Stimulated activated naive CD4-positive, alpha-beta T cell treated with Interleukin-2 at 50 U/mL for 16 hours (primary cell): Measurements from ENCODE around the gene TMEM225B.
"Not testable (repeated sequence)": the region's sequence is repeated elsewhere in the genome, so short reads cannot be mapped to it uniquely, and the experiment has no call there.

Experiments
- DNase-seq: peaks from one replicate; lab custom pipeline; 2025; lab: John Stamatoyannopoulos, UW

The TMEM225B gene

GRCh38 chr7:99579281-99579955 lies 18.6 kb upstream of the TMEM225B start:
- no peak for DNase-seq

DNA sequence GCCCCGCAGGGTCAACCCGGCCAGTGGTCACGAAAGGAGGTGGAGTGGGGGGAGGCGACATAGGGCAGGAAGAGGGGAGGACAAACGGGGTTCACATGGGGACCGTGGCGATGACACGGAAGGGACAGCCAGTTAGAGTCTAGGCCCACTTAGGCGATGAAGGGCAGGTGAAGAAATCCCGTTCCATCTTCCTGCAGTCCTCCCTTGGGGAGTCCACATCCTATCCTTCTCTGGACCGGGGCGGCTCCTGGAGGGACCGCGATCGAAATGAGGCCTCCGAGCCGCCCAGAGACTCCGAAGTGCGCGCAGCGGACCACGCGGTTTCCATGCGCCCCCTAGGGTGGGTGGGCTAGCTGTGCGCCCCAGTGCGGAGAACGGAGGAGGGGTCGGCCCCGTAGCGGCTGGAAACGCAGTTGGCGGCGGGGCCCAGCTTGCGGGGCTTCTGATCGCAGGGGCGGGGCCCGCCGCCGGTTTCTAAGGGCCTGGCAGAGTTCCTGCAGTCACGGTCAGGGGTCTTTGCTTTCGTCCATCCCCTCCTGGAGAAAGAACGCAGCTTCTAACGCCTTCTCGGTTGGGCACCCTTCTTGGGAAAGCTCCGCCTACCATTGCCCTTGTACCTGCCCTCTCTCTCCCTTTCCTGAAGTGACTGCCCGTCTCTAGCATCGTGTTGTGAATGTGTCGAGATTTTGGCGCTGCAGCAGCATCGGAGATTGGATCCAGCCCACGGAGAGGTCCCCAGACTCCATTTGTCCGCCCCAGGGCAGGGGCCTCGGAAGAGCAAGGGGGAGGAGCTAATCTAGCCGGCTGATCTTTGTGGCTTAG lies 17.9 kb upstream of the TMEM225B start:
- peak; percentile 47 for DNase-seq

DNA sequence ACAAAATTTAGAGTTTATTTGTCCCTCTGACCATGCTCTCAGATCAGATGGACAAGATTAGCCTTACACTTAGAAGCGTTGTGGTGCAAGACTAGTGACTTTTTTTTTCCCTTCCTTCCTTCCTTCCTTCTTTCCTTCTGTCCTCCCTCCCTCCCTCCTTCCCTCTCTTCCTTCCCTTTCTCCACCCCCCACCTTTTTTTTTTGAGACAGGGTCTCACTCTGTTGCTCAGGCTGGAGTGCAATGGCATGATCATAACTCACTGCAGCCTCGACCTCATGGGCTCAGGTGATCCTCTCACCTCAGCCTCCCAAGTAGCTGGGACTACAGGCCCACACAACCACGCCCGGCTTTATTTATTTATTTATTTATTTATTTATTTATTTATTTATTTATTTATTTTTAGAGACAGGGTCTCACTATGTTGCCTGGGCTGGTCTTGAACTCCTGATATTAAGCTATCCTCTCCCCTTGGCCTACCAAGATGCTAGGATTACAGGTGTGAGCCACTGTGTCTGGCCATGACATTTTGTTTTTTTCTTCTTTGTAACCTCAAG lies 17.2 kb upstream of the TMEM225B start:
- DNase-seq, result not testable (repeated sequence)

- no peak for DNase-seq
These were observed 9.2 kb upstream of the TMEM225B start for GRCh38 chr7:99588868-99589267.

GRCh38 chr7:99594948-99595745 lies 2.9 kb upstream of the TMEM225B start:
- no peak for DNase-seq

DNA sequence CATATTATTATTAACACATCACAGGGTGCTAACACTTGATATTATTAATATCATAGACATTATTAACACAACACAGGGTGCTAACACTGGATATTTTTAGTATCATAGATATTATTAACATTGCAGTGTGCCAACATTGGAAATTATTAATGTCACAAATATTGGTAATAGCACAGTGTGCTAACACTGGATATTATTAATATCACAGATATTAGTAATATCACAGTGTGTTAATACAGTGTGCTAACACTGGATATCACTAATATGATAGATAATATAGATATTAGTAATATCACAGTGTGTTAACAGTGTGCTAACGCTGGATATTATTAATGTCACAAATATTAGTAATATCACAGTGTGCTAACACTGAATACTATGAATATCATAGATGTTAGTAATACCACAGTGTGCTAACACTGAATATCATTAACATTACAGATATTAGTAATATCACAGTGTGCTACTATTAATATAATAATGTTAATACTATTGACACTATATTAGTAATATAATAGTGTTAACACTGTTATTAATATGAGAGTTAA lies 1.6 kb upstream of the TMEM225B start:
- no peak for DNase-seq

- no peak for DNase-seq
These were observed 1.8 kb downstream of the TMEM225B start for GRCh38 chr7:99599836-99600235.

DNA sequence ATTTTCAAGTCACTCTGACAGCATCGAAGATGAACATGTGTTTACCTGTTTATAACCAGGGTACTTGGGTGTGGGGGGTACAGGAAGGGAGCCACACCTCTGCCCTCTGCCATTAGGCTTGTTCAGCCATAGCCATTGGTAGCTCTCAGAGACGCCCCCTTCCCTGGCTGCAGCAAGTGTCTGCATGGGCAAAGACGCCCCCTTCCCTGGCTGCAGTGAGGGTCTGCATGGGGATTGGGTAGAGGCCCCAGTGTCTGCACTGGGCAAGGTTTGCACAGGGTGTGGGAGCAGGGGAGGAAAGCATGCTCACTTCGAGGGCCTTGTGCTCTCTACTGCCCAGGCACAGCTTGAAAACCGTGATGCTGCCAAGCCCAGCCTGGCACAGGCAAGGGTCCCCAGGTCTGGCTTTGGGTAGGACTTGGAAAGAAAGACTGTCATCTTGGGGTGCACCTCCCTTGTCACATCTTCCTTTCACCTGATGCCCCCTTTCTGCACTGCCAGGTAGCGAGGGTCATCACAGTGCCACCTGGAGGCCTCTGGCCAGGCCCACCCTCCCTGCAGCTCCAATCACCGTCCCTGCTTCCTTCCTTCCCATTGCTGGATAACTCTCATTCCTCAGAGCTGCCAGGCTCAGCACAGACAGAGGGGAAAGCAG lies 3.7 kb downstream of the TMEM225B start:
- DNase-seq, result no peak

DNA sequence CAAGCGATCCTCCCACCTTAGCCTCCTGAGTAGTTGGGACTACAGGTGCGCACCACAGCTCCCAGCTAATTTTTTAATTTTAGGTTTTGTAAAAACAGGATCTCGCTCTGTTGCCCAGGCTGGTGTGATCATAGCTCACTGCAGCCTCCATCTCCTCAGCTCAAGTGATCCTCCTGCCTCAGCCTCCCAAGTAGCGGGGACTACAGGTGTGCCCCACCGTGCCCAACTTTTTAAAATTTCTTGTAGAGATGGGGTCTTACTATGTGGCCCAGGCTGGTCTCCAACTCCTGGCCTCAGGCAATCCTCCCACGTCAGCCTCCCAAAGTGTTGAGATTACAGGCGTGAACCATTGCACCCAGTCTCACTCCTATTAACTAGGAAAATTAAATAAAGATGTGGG lies 7.5 kb downstream of the TMEM225B start:
- DNase-seq, result no peak

DNA sequence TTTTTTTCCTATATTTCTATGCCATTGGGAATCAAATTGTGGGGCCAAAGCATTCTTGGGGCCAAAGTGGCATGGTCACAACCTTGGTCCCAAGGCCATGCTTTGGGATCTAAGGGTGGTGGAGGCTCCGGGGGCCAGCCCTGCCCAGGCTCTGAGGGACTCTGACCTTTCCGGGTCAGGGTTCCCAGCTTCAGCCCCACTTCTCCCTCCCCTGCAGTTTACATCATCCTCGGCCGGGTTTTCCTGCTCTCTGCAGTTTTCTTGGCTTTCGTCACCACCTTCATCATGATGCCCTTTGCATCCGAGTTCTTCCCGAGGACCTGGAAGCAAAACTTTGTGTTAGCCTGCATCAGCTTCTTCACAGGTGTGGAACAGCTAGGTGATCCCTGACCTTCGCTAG lies 8.5 kb downstream of the TMEM225B start:
- DNase-seq, result no peak

- DNase-seq, result no peak
These were observed 9.5 kb downstream of the TMEM225B start for GRCh38 chr7:99607548-99607947.

DNA sequence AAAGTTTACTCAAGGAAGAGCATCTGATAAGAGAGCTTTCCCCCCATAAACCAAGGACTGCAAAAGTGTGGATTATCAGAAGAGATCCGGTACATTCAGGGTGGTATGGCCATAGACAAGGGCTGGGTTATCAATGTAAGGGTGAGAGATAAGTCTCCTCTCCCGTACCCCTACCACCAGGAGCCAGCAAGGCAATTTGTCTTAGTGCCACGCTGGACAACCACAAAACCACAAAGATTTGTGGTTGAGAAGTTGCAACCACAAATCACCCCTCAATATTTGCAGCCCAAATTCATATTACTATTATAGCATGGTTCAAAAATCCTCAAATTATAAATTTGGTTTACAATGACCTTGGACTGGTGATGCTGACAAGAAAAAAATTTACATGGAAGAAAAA lies 16.4 kb downstream of the TMEM225B start:
- DNase-seq, result no peak

GRCh38 chr7:99615989-99616358 lies 17.9 kb downstream of the TMEM225B start:
- DNase-seq, result no peak

DNA sequence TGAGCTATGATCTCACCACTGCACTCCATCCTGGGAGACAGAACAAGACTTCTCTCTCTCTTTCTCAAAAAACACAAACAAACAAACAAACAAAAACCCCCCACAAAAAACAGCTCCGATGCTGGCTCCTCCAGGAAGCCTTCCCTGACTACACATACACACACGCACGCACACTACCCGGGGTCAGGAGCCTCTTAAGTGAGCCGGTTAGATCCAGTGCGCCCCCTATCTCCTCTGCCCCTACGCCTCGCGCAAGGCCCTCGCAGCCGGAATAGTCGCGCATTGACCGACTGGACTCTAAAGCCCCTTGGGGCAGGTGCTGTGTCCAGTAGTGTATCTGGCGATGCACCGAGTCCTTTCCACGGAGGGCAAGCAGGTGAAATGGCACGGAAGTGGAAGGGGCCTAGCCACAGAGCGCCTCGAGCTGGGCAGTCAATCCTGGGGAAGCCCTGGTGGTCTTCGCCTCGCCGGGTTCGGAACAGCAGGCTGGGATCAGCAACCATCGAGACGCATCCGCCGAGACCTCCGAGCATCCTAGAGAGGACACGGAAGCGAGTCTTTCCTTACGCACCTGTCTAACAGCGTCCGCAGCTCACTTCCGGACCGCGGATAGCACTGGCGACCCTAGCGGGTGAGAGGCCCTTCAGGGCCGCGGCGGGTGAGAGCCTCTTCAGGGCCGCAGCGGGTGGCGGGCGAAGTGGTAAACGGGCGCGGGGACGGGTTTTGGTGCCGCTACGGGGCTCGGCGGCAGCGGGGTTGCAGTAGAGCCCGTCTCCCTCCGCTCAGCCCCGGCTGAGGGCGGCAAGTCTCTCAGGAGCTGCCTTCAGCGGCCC lies 18.5 kb downstream of the TMEM225B start, which contains the start of gene ZSCAN25:
Gene ZSCAN25 (plus strand): TSS at position 588 of the 833 bp plus-strand sequence. CDS start 2,661 bp downstream, outside the sequence.
- peak; percentile 84 for DNase-seq

GRCh38 chr7:99617192-99617781 lies 19.2 kb downstream of the TMEM225B start:
- no peak for DNase-seq

- no peak for DNase-seq
These were observed 20.7 kb downstream of the TMEM225B start for GRCh38 chr7:99618726-99619125.

DNA sequence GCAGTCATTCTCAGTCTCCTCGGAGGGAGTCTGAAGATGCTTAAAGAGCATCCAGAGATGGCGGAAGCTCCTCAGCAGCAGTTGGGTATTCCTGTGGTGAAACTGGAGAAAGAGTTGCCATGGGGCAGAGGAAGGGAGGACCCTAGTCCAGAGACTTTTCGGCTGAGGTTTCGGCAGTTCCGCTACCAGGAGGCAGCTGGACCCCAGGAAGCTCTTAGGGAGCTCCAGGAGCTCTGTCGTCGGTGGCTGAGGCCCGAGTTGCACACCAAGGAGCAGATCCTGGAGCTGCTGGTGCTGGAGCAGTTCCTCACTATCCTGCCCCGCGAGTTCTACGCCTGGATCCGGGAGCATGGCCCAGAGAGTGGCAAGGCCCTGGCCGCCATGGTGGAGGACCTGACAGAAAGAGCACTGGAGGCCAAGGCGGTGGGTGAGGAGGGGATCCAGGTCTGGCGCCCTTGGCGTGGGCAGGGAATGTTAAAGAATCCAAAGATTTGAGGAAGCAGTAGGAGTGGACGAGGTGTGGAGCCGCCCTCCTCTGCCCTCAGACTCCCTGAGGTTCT lies 21.6 kb downstream of the TMEM225B start:
- no peak for DNase-seq

DNA sequence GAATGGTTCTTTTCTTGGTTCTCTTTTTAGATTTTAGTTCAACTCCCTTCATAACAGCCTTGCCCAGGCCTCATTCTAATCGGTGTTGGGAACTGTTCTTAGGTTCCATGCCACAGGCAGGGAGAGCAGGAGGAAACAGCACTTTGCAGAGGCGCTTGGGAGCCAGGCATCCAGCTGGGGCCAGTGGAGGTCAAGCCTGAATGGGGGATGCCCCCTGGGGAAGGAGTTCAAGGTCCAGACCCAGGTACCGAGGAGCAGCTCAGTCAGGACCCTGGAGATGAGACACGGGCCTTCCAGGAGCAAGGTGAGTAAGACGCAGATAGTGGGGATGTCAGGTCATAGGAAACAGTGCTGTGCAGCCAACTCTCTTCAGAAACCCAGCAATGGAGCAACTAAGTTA lies 23.2 kb downstream of the TMEM225B start:
- no peak for DNase-seq

- no peak for DNase-seq
These were observed 24.5 kb downstream of the TMEM225B start for GRCh38 chr7:99622596-99622995.
